KMS-11 (cell line): ENCODE results near the gene OR4X2.
"Not testable (repeated sequence)": the region's sequence is repeated elsewhere in the genome, so short reads cannot be mapped to it uniquely, and the experiment has no call there.

Source experiments
- H2AFZ ChIP-seq: fragments of 200-600 bp; sonication (generic); 2 replicates; pipeline ENCODE4 v1.6.1; 2016; ENCODE audit warnings: antibody characterized with exemption, mixed run types, low read depth
- H3K27ac ChIP-seq: fragments of 200-600 bp; sonication (generic); 2 replicates; pipeline ENCODE4 v1.6.1; 2016; ENCODE audit warnings: mild to moderate bottlenecking, mixed run types
- H3K27me3 ChIP-seq: fragments of 200-600 bp; sonication (generic); 2 replicates; pipeline ENCODE4 v1.6.1; 2017; ENCODE audit warnings: mild to moderate bottlenecking, low read depth, mixed run types, moderate library complexity; ENCODE audit not compliant: insufficient read depth
- H3K36me3 ChIP-seq: fragments of 200-600 bp; sonication (generic); 2 replicates; pipeline ENCODE4 v1.6.1; 2017; ENCODE audit warnings: mild to moderate bottlenecking, mixed run types; ENCODE audit not compliant: insufficient read depth
- H3K4me1 ChIP-seq: fragments of 200-600 bp; sonication (generic); 2 replicates; pipeline ENCODE4 v1.6.1; 2016; ENCODE audit warnings: mild to moderate bottlenecking, low read depth, mixed run types; ENCODE audit not compliant: poor library complexity, severe bottlenecking
- H3K4me2 ChIP-seq: fragments of 200-600 bp; sonication (generic); 2 replicates; pipeline ENCODE4 v1.7.0; 2016; ENCODE audit warnings: mild to moderate bottlenecking, mixed run types
- H3K4me3 ChIP-seq: fragments of 200-600 bp; sonication (generic); IDR thresholded peaks from 2 replicates; pipeline ENCODE4 v1.6.1; 2017; ENCODE audit warnings: low read depth, low read length, mixed read lengths; ENCODE audit not compliant: insufficient read depth
- H3K79me2 ChIP-seq: fragments of 200-600 bp; sonication (generic); 2 replicates; pipeline ENCODE4 v1.6.1; 2016; ENCODE audit warnings: low read depth, mixed run types; ENCODE audit not compliant: insufficient read depth
- H3K9ac ChIP-seq: fragments of 200-600 bp; sonication (generic); 2 replicates; pipeline ENCODE4 v1.6.1; 2016; ENCODE audit warnings: mild to moderate bottlenecking, mixed run types
- H4K20me1 ChIP-seq: fragments of 200-600 bp; sonication (generic); 2 replicates; pipeline ENCODE4 v1.6.1; 2016; ENCODE audit warnings: mild to moderate bottlenecking, mixed run types; ENCODE audit not compliant: insufficient read depth
- TF ChIP-seq, protein P1 (sequence below): fragments of 200-600 bp; sonication (generic); conservative IDR thresholded peaks from 2 replicates; pipeline ENCODE4 v1.6.1; 2017; ENCODE audit warnings: low read depth, mild to moderate bottlenecking, antibody characterized with exemption, low read length, moderate library complexity, mixed read lengths

OR4X2 gene

DNA sequence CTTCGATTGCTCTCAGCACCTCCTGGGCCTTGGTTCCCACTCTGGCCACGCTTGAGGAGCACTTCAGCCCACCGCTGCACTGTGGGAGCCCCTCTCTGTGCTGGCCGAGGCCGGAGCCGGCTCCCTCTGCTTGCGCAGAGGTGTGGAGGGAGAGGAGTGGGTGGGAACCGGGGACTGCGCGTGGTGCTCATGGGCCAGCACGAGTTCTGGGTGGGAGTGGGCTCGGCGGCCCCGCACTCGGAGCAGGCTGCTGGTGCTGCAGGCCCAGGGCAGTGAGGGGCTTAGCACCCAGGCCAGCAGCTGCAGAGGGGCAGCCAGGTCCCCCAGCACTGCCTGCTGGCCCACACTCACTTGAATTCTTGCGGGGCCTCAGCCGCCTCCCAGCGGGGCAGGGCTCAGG, 16.1 kb upstream of the OR4X2 start:
- no peak overlapping the region for H3K9ac ChIP-seq
- TF ChIP-seq, protein P1, sequence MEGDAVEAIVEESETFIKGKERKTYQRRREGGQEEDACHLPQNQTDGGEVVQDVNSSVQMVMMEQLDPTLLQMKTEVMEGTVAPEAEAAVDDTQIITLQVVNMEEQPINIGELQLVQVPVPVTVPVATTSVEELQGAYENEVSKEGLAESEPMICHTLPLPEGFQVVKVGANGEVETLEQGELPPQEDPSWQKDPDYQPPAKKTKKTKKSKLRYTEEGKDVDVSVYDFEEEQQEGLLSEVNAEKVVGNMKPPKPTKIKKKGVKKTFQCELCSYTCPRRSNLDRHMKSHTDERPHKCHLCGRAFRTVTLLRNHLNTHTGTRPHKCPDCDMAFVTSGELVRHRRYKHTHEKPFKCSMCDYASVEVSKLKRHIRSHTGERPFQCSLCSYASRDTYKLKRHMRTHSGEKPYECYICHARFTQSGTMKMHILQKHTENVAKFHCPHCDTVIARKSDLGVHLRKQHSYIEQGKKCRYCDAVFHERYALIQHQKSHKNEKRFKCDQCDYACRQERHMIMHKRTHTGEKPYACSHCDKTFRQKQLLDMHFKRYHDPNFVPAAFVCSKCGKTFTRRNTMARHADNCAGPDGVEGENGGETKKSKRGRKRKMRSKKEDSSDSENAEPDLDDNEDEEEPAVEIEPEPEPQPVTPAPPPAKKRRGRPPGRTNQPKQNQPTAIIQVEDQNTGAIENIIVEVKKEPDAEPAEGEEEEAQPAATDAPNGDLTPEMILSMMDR, result no peak
- H3K4me1 ChIP-seq, result no peaks in the 10 kb centered on the region
- H2AFZ ChIP-seq, result no peak overlapping the region
- H4K20me1 ChIP-seq, result no peaks in the 10 kb centered on the region
- no peak overlapping the region for H3K4me2 ChIP-seq
- no peaks in the 10 kb centered on the region for H3K79me2 ChIP-seq
- H3K4me3 ChIP-seq, result no peak overlapping the region
- no peak overlapping the region for H3K27ac ChIP-seq
- H3K27me3 ChIP-seq, result no peaks in the 10 kb centered on the region
- no peaks in the 10 kb centered on the region for H3K36me3 ChIP-seq

DNA sequence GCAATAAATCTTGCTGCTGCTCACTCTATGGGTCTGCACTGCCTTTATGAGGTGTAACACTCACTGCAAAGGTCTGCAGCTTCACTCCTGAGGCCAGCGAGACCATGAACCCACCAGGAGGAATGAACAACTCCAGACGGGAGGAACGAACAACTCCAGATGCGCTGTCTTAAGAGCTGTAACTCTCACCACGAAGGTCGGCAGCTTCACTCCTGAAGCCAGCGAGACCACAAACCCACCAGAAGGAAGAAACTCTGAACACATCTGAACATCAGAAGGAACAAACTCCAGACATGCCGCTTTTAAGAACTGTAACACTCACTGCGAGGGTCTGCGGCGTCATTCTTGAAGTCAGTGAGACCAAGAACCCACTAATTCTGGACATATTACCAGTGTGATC, 14.8 kb upstream of the OR4X2 start:
- not testable (repeated sequence) for H3K36me3 ChIP-seq, H2AFZ ChIP-seq, H3K4me1 ChIP-seq, H3K9ac ChIP-seq, H3K4me2 ChIP-seq, H3K79me2 ChIP-seq, H3K27ac ChIP-seq, H3K4me3 ChIP-seq, H3K27me3 ChIP-seq, H4K20me1 ChIP-seq

DNA sequence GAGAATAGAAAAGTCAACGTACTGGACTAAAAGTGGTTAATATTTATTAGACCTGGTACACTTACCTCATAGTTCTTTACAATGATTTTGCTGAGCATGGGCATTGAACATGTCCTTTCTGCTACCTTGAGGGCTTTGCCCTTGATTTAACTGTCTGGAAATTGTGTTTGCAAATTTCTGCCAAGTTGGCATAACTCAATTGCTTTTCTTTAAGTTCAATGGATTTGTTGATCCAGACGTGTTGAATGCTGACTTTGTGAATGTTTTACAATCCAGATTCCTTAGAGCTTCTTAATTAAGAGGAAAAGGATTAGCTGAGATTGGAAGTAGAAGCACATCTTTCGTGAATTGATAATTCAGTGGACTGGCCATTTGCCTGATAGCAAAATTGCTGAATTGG, 7.2 kb upstream of the OR4X2 start:
- Histone ChIP-seq H3K36me3 (no peaks in the 10 kb centered on the region), H3K4me1 (no peaks in the 10 kb centered on the region), H4K20me1 (no peaks in the 10 kb centered on the region), H3K4me3 (no peak overlapping the region), H3K27ac (no peak overlapping the region), H2AFZ (no peak overlapping the region), H3K9ac (no peak overlapping the region), H3K79me2 (no peaks in the 10 kb centered on the region), H3K4me2 (no peak overlapping the region), H3K27me3 (no peaks in the 10 kb centered on the region)
- TF ChIP-seq, protein P1, result no peak

DNA sequence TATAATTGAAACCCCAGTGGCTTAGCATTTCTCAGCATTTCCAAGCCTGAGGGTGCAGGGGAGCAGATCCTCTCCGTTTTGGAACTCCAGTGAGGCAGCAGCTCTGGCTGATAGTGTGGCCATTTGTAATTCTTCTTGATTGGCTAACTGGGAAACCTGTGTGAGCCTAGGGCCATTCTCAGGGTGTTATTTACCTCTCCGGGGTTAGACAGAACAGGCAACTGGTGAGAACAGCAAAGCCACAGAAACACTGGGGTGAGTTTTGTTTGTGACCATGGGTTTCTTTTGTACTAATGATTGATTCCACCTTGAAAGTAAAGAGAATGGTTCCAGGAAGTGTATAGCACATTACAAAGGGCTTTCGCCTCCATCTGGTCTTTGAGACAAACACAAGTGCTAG, 2.4 kb upstream of the OR4X2 start:
- TF ChIP-seq, protein P1, result no peak
- Histone ChIP-seq H3K4me1 (no peaks in the 10 kb centered on the region), H3K9ac (no peak overlapping the region), H3K27me3 (no peaks in the 10 kb centered on the region), H4K20me1 (no peaks in the 10 kb centered on the region), H3K4me2 (no peak overlapping the region), H2AFZ (no peak overlapping the region), H3K27ac (no peak overlapping the region), H3K36me3 (no peaks in the 10 kb centered on the region), H3K79me2 (no peaks in the 10 kb centered on the region), H3K4me3 (no peak overlapping the region)

DNA sequence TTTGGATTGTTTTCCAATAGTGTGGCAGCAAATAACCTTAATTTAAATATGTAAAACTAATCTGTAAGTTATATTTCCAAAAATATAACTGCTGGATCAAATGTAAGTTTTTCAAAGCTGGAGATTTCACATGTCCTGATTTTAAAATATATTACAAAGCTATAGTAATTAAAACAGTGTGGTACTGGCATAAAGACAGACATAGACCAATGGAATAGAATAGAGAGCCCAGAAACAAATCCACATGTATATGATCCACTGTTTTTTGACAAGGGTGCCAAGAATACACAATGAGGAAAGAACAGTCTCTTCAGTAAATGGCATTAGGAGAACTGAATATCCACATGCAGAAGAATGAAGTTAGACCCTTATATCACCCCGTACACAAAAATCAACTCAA, 4.0 kb downstream of the OR4X2 start:
- Histone ChIP-seq H3K9ac (no peak overlapping the region), H4K20me1 (no peaks in the 10 kb centered on the region), H3K27ac (no peak overlapping the region), H3K4me3 (no peak overlapping the region), H3K27me3 (no peaks in the 10 kb centered on the region), H3K4me2 (no peak overlapping the region), H3K4me1 (no peaks in the 10 kb centered on the region), H3K36me3 (no peaks in the 10 kb centered on the region), H2AFZ (no peak overlapping the region), H3K79me2 (no peaks in the 10 kb centered on the region)
- TF ChIP-seq, protein P1, result no peak
